Neuronal stem cell (in vitro differentiated cells): ENCODE measurements around the gene PTPRB.
A peak's percentile ranks its signal among the peaks of the same experiment; 100 is the strongest.

Source experiments
- DNase-seq: peaks from one replicate; pipeline ENCODE4 v3.0.0-alpha.2; 2013; ENCODE audit warnings: low spot score
- H2AFZ ChIP-seq: one replicate; pipeline ENCODE4 v1.6.1; 2013; ENCODE audit warnings: mild to moderate bottlenecking, low read length, inconsistent platforms
- H2AK5ac ChIP-seq: 2 replicates; pipeline ENCODE4 v1.6.1; 2013; ENCODE audit warnings: low read depth, mild to moderate bottlenecking, inconsistent platforms, low read length, moderate library complexity, mixed read lengths
- H2BK120ac ChIP-seq: 2 replicates; pipeline ENCODE4 v1.6.1; 2013; ENCODE audit warnings: low read depth, mild to moderate bottlenecking, inconsistent platforms, low read length, moderate library complexity, mixed read lengths
- H2BK12ac ChIP-seq: one replicate; pipeline ENCODE4 v1.6.1; 2013; ENCODE audit warnings: low read length, inconsistent platforms
- H2BK15ac ChIP-seq: 2 replicates; pipeline ENCODE4 v1.6.1; 2013; ENCODE audit warnings: mild to moderate bottlenecking, low read length, inconsistent platforms, mixed read lengths
- H2BK5ac ChIP-seq: one replicate; pipeline ENCODE4 v1.6.1; 2013; ENCODE audit warnings: inconsistent platforms, mild to moderate bottlenecking, low read length, moderate library complexity
- H3K14ac ChIP-seq: one replicate; pipeline ENCODE4 v1.6.1; 2013; ENCODE audit warnings: low read length, inconsistent platforms
- H3K18ac ChIP-seq: 2 replicates; pipeline ENCODE4 v1.6.1; 2013; ENCODE audit warnings: low read length, inconsistent platforms
- H3K23ac ChIP-seq: 2 replicates; pipeline ENCODE4 v1.6.1; 2013; ENCODE audit warnings: low read depth, mild to moderate bottlenecking, mixed read lengths, low read length, inconsistent platforms; ENCODE audit not compliant: poor library complexity
- H3K27ac ChIP-seq: replicated peaks from 3 replicates; pipeline ENCODE4 v1.5.1; 2013; ENCODE audit warnings: low read length, inconsistent platforms
- H3K27me3 ChIP-seq, 3 experiments: 2 replicates each; pipeline ENCODE4 v1.6.1; 2013; ENCODE audit warnings: low read length in 3 of 3, mild to moderate bottlenecking in 2 of 3, inconsistent platforms in 1 of 3, low read depth in 1 of 3, mixed read lengths in 1 of 3, moderate library complexity in 1 of 3; ENCODE audit not compliant: control insufficient read depth in 3 of 3, insufficient read depth in 3 of 3
- H3K36me3 ChIP-seq, 2 donors: replicated peaks in 1 of 2; 2 replicates each; pipeline ENCODE4 v1.6.1; 2013; ENCODE audit warnings: low read length in 2 of 2; ENCODE audit not compliant: control insufficient read depth in 2 of 2, insufficient read depth in 2 of 2
- H3K4ac ChIP-seq: 2 replicates; pipeline ENCODE4 v1.6.1; 2013; ENCODE audit warnings: inconsistent platforms, mild to moderate bottlenecking, low read length, moderate library complexity
- H3K4me1 ChIP-seq, 2 donors: 1 replicate in 1 of 2; 2 replicates in 1 of 2; pipeline ENCODE4 v1.6.1; 2013; ENCODE audit warnings: low read length in 2 of 2, low read depth in 1 of 2; ENCODE audit not compliant: control insufficient read depth in 2 of 2, insufficient read depth in 1 of 2
- H3K4me2 ChIP-seq: one replicate; pipeline ENCODE4 v1.6.1; 2013; ENCODE audit warnings: mild to moderate bottlenecking, low read length, inconsistent platforms; ENCODE audit not compliant: insufficient read depth, poor library complexity, severe bottlenecking
- H3K4me3 ChIP-seq, 2 donors: 2 replicates each; pipeline ENCODE4 v1.5.1; 2013; ENCODE audit warnings: low read length in 2 of 2, mild to moderate bottlenecking in 2 of 2, inconsistent platforms in 1 of 2, moderate library complexity in 1 of 2
- H3K79me1 ChIP-seq: one replicate; pipeline ENCODE4 v1.6.1; 2013; ENCODE audit warnings: low read depth, mild to moderate bottlenecking, inconsistent platforms, low read length, moderate library complexity
- H3K9ac ChIP-seq: one replicate; pipeline ENCODE4 v1.6.1; 2013; ENCODE audit warnings: mild to moderate bottlenecking, low read depth, low read length, inconsistent platforms; ENCODE audit not compliant: poor library complexity
- H3K9me3 ChIP-seq, 2 donors: replicated peaks in 1 of 2; 2 replicates each; pipeline versions ENCODE3 to v1.6.1; 2013; ENCODE audit warnings: low read length in 2 of 2, mild to moderate bottlenecking in 2 of 2, inconsistent platforms in 1 of 2, low read depth in 1 of 2, mixed read lengths in 1 of 2, moderate library complexity in 1 of 2; ENCODE audit not compliant: control insufficient read depth in 2 of 2, insufficient read depth in 1 of 2
- H4K8ac ChIP-seq: one replicate; pipeline ENCODE4 v1.6.1; 2013; ENCODE audit warnings: low read depth, mild to moderate bottlenecking, inconsistent platforms, low read length, moderate library complexity
- H4K91ac ChIP-seq: one replicate; pipeline ENCODE4 v1.6.1; 2013; ENCODE audit warnings: low read length, low read depth, mild to moderate bottlenecking, inconsistent platforms; ENCODE audit not compliant: poor library complexity
- WGBS, 2 donors: extraction: QIAGEN DNeasy Blood & Tissue Kit; methylation state at CpG; one replicate each; pipeline ENCODE4 v1.1.7; 2013; ENCODE audit warnings: missing lambda C conversion rate in 2 of 2, mixed read lengths in 1 of 2; ENCODE audit not compliant: insufficient read length in 2 of 2, insufficient replicate concordance in 1 of 2; ENCODE audit errors: extremely low coverage in 2 of 2; 5-methylcytosine and 5-hydroxymethylcytosine counted together

The PTPRB gene

GRCh38 chr12:70664465-70664881 is 27.2 kb upstream of the PTPRB start:
- Histone ChIP-seq H3K27me3 (no peaks in the 10 kb centered on the region), H3K4ac (no peak overlapping the region), H4K8ac (no peak overlapping the region), H3K4me3 (no peak overlapping the region), H3K27ac (peak overlapping the region; percentile 70), H3K9ac (no peak overlapping the region), H4K91ac (no peak overlapping the region), H2BK5ac (no peak overlapping the region), H3K4me2 (peak overlapping the region; percentile 48), H3K14ac (no peak overlapping the region), H2AK5ac (no peak overlapping the region), H2BK12ac (no peak overlapping the region), H2BK15ac (no peak overlapping the region), H3K9me3 (no peaks in the 10 kb centered on the region), H3K18ac (no peak overlapping the region), H3K36me3 (no peaks in the 10 kb centered on the region), H3K23ac (no peak overlapping the region), H3K4me1 (peaks cover 0 to 9% of the 10 kb centered on the region in 2 donors), H2BK120ac (no peak overlapping the region), H3K79me1 (no peaks in the 10 kb centered on the region), H2AFZ (peak overlapping the region; percentile 59)
- DNase-seq: peak; percentile 55
- WGBS, 2 donors: no CpG with 5 or more reads among the region's 7 CpGs

GRCh38 chr12:70663838-70664237 is 26.6 kb upstream of the PTPRB start:
- no CpG with 5 or more reads among the region's 1 CpG for WGBS, 2 donors
- Histone ChIP-seq H3K79me1 (no peaks in the 10 kb centered on the region), H2AK5ac (no peak overlapping the region), H3K36me3 (no peaks in the 10 kb centered on the region), H3K4ac (no peak overlapping the region), H2AFZ (peak overlapping the region; percentile 59), H3K14ac (no peak overlapping the region), H2BK15ac (no peak overlapping the region), H4K91ac (no peak overlapping the region), H2BK120ac (no peak overlapping the region), H4K8ac (no peak overlapping the region), H2BK5ac (no peak overlapping the region), H3K23ac (no peak overlapping the region), H3K4me1 (peaks cover 0 to 9% of the 10 kb centered on the region in 2 donors), H3K9ac (no peak overlapping the region), H2BK12ac (no peak overlapping the region), H3K4me2 (peak overlapping the region; percentile 2), H3K9me3 (no peaks in the 10 kb centered on the region), H3K18ac (no peak overlapping the region), H3K27me3 (no peaks in the 10 kb centered on the region), H3K27ac (no peak overlapping the region), H3K4me3 (no peak overlapping the region)
- DNase-seq: no peak

- Histone ChIP-seq H3K4me1 (peaks cover 0 to 9% of the 10 kb centered on the region in 2 donors), H3K9me3 (no peaks in the 10 kb centered on the region), H3K27me3 (no peaks in the 10 kb centered on the region), H2BK12ac (no peak overlapping the region), H3K14ac (no peak overlapping the region), H2BK15ac (no peak overlapping the region), H4K91ac (no peak overlapping the region), H4K8ac (no peak overlapping the region), H3K4me2 (no peak overlapping the region), H3K4ac (no peak overlapping the region), H2AK5ac (no peak overlapping the region), H3K23ac (no peak overlapping the region), H3K36me3 (no peaks in the 10 kb centered on the region), H3K9ac (no peak overlapping the region), H3K27ac (no peak overlapping the region), H2AFZ (no peak overlapping the region), H3K79me1 (no peaks in the 10 kb centered on the region), H3K18ac (no peak overlapping the region), H3K4me3 (no peak overlapping the region), H2BK5ac (no peak overlapping the region), H2BK120ac (no peak overlapping the region)
- DNase-seq: no peak
- no CpG with 5 or more reads among the region's 8 CpGs for WGBS, 2 donors
Measured at GRCh38 chr12:70661466-70662161, 24.4 kb upstream of the PTPRB start.

- Histone ChIP-seq H3K4me2 (no peak overlapping the region), H3K27me3 (no peaks in the 10 kb centered on the region), H2BK5ac (no peak overlapping the region), H4K8ac (no peak overlapping the region), H3K18ac (no peak overlapping the region), H2BK120ac (no peak overlapping the region), H2BK12ac (no peak overlapping the region), H4K91ac (peak overlapping the region; percentile 11), H3K9ac (no peak overlapping the region), H3K36me3 (no peaks in the 10 kb centered on the region), H3K4me1 (peaks cover 0 to 9% of the 10 kb centered on the region in 2 donors), H2AK5ac (no peak overlapping the region), H2BK15ac (no peak overlapping the region), H3K4ac (no peak overlapping the region), H3K14ac (peak overlapping the region; percentile 3), H2AFZ (no peak overlapping the region), H3K79me1 (no peaks in the 10 kb centered on the region), H3K4me3 (no peak overlapping the region), H3K27ac (no peak overlapping the region), H3K23ac (no peak overlapping the region), H3K9me3 (no peaks in the 10 kb centered on the region)
- no CpG with 5 or more reads among the region's 5 CpGs for WGBS, 2 donors
- no peak for DNase-seq
Measured at GRCh38 chr12:70660620-70661219, 23.5 kb upstream of the PTPRB start.
